ENCODE results near the gene PILRB. TPM values are rescaled to one million over a fixed set of nuclear protein-coding genes. Genes with fewer than 3 reads are reported as not detected.
"Not testable (repeated sequence)": the region's sequence is repeated elsewhere in the genome, so short reads cannot be mapped to it uniquely, and the experiment has no call there.

PILRB gene
- total RNA-seq, 1 experiment from 2014 or later: 50.1 TPM

- no peaks in the 10 kb centered on the region; the same call in 1 of the 2 replicates for H3K27me3 Mint-ChIP-seq (ENCODE audit: low read depth)
- H4K20me1 ChIP-seq (ENCODE audit: control insufficient read depth, insufficient read depth, insufficient read length): no peaks in the 10 kb centered on the region
- no peaks in the 10 kb centered on the region for H3K27me3 ChIP-seq (ENCODE audit: insufficient read depth, low read length)
- H2BK15ac ChIP-seq (ENCODE audit: low read depth, low read length): no peak overlapping the region
- H3K9ac ChIP-seq (ENCODE audit: extremely low read depth, insufficient read length, low read length): no peak overlapping the region
- H3K79me1 ChIP-seq (ENCODE audit: insufficient read depth, low read depth, low read length, poor library complexity, severe bottlenecking): no peaks in the 10 kb centered on the region
- H3K14ac ChIP-seq (ENCODE audit: insufficient read depth, low read length): no peak overlapping the region
- no peak overlapping the region for H3K27ac Mint-ChIP-seq
- H3K36me3 Mint-ChIP-seq (ENCODE audit: insufficient read depth in 1 of 3, low read depth in 3 of 3): peaks cover 51 to 90% (median 69%) of the 10 kb centered on the region in 3 experiments
- H3K4me1 ChIP-seq (ENCODE audit: insufficient read depth, low read length): no peaks in the 10 kb centered on the region
- H4K91ac ChIP-seq (ENCODE audit: insufficient read length, low read depth, low read length): no peak overlapping the region
- no peak overlapping the region for H3K23ac ChIP-seq (ENCODE audit: insufficient read length, low read depth, low read length)
- no peak for TF ChIP-seq CTCF (conservative IDR thresholded peaks at IDR 0.05)
- no peak overlapping the region for H3K4me2 ChIP-seq (ENCODE audit: insufficient read depth, insufficient read length, low read length)
- no peak overlapping the region for H2AK5ac ChIP-seq (ENCODE audit: insufficient read length, low read length)
- H2BK5ac ChIP-seq (ENCODE audit: insufficient read length, low read length): no peak overlapping the region
- no peak overlapping the region for H3K27ac ChIP-seq (ENCODE audit: insufficient read length, low read depth, low read length)
- H3K79me2 ChIP-seq (ENCODE audit: insufficient read depth, low read length): no peaks in the 10 kb centered on the region
- H3K56ac ChIP-seq (ENCODE audit: insufficient read length, low read depth, low read length): no peak overlapping the region
- H4K8ac ChIP-seq (replicated peaks; ENCODE audit: insufficient read length, low read depth, low read length): no peak overlapping the region
- H4K5ac ChIP-seq (ENCODE audit: insufficient read length, low read depth, low read length): no peak overlapping the region
- H2BK120ac ChIP-seq (ENCODE audit: low read depth, low read length, poor library complexity, severe bottlenecking): no peak overlapping the region
- no peaks in the 10 kb centered on the region; a peak in 1 of 5 replicates for H3K9me3 Mint-ChIP-seq
- peaks cover 9 to 12% of the 10 kb centered on the region in 2 experiments for H3K4me1 Mint-ChIP-seq
- no peak overlapping the region for H3K18ac ChIP-seq (ENCODE audit: insufficient read length, low read depth, low read length)
- no peaks in the 10 kb centered on the region for H3K23me2 ChIP-seq (ENCODE audit: insufficient read length, low read depth, low read length, poor library complexity, severe bottlenecking)
- H3K9me3 ChIP-seq (ENCODE audit: control insufficient read depth, low read depth, low read length): no peaks in the 10 kb centered on the region
- no peak overlapping the region for H2AFZ ChIP-seq (ENCODE audit: low read length)
- no peak overlapping the region for H2BK12ac ChIP-seq (ENCODE audit: insufficient read length, low read depth, low read length)
- no peak for DNase-seq
- H3T11ph ChIP-seq (ENCODE audit: low read length): no peak overlapping the region
- no peak overlapping the region for H2BK20ac ChIP-seq (ENCODE audit: low read depth, low read length, poor library complexity, severe bottlenecking)
- H3K4me3 Mint-ChIP-seq: no peak overlapping the region
- H3K4ac ChIP-seq (ENCODE audit: low read depth, low read length): no peak overlapping the region
Measured at GRCh38 chr7:100363098-100363497, 5.2 kb downstream of the PILRB start.

DNA sequence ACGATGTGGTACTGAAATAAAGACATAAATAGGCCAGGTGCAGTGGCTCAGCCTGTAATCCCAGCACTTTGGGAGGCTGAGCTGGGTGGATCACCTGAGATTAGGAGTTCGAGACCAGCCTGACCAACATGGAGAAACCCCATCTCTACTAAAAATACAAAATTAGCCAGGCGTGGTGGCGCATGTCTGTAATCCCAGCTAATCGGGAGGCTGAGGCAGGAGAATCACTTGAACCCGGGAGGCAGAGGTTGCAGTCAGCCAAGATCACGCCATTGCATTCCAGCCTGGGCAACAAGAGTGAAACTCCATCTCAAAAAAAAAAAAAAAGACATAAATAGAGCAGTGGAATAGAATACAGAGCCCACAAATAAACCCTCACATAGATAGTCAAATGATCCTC is 5.9 kb downstream of the PILRB start:
- not testable (repeated sequence) for H3K27ac Mint-ChIP-seq; H3K79me2 ChIP-seq (ENCODE audit: insufficient read depth, low read length); H3K9ac ChIP-seq (ENCODE audit: extremely low read depth, insufficient read length, low read length); H3K14ac ChIP-seq (ENCODE audit: insufficient read depth, low read length); H3K27me3 Mint-ChIP-seq (ENCODE audit: low read depth); DNase-seq; H2AK5ac ChIP-seq (ENCODE audit: insufficient read length, low read length); H3K4ac ChIP-seq (ENCODE audit: low read depth, low read length); H3K18ac ChIP-seq (ENCODE audit: insufficient read length, low read depth, low read length); H2BK20ac ChIP-seq (ENCODE audit: low read depth, low read length, poor library complexity, severe bottlenecking); H4K20me1 ChIP-seq (ENCODE audit: control insufficient read depth, insufficient read depth, insufficient read length); H2BK120ac ChIP-seq (ENCODE audit: low read depth, low read length, poor library complexity, severe bottlenecking); H4K91ac ChIP-seq (ENCODE audit: insufficient read length, low read depth, low read length); H3K4me3 Mint-ChIP-seq; H3K23me2 ChIP-seq (ENCODE audit: insufficient read length, low read depth, low read length, poor library complexity, severe bottlenecking); H3K23ac ChIP-seq (ENCODE audit: insufficient read length, low read depth, low read length); H3K4me2 ChIP-seq (ENCODE audit: insufficient read depth, insufficient read length, low read length); H2AFZ ChIP-seq (ENCODE audit: low read length); H3K79me1 ChIP-seq (ENCODE audit: insufficient read depth, low read depth, low read length, poor library complexity, severe bottlenecking); H2BK5ac ChIP-seq (ENCODE audit: insufficient read length, low read length); H3K9me3 ChIP-seq (ENCODE audit: control insufficient read depth, low read depth, low read length); H3K9me3 Mint-ChIP-seq; H3K27me3 ChIP-seq (ENCODE audit: insufficient read depth, low read length); H4K5ac ChIP-seq (ENCODE audit: insufficient read length, low read depth, low read length); H4K8ac ChIP-seq (replicated peaks; ENCODE audit: insufficient read length, low read depth, low read length); H3K56ac ChIP-seq (ENCODE audit: insufficient read length, low read depth, low read length); H2BK15ac ChIP-seq (ENCODE audit: low read depth, low read length); H3K4me1 ChIP-seq (ENCODE audit: insufficient read depth, low read length); H3K27ac ChIP-seq (ENCODE audit: insufficient read length, low read depth, low read length); H3T11ph ChIP-seq (ENCODE audit: low read length); H2BK12ac ChIP-seq (ENCODE audit: insufficient read length, low read depth, low read length)
- Mint-ChIP-seq H3K36me3 (ENCODE audit: insufficient read depth in 1 of 3, low read depth in 3 of 3) (peaks cover 48 to 83% (median 62%) of the 10 kb centered on the region in 3 experiments), H3K4me1 (peaks cover 11 to 17% of the 10 kb centered on the region in 2 experiments)
- WGBS (ENCODE audit: extremely low coverage, insufficient read length, low lambda C conversion rate): no CpG with 5 or more reads among the region's 7 CpGs

Data from H9 (cell line).